Measurements from ENCODE around the gene CDH15.

GRCh38 chr16:89167425-89167941 lies 4.1 kb upstream of the CDH15 start:
- TF ChIP-seq EZH2 (IDR thresholded peaks at IDR 0.05; ENCODE audit: insufficient read depth, poor library complexity, severe bottlenecking) (no peak), EZH2phosphoT487 (IDR thresholded peaks at IDR 0.05; ENCODE audit: insufficient read depth, low read depth) (no peak)
